Right renal pelvis (tissue), 4 donors: Measurements from ENCODE around the gene GALNT7. TPM values are rescaled to one million over a fixed set of nuclear protein-coding genes. Genes with fewer than 3 reads are reported as not detected.

Source experiments
- DNase-seq, 4 donors: peaks; one replicate each; pipeline ENCODE4 v3.0.0-alpha.2; 2013; ENCODE audit warnings: low read depth in 4 of 4, low spot score in 3 of 4, missing footprints in 1 of 4
- polyA plus RNA-seq, 4 donors: library from polyadenylated mRNA; unstranded; fragments of 120-200 nt; gene quantifications; one replicate each; pipeline ENCODE4 v1.2.1, GENCODE V29; 2013; ENCODE audit not compliant: insufficient read length in 4 of 4

The GALNT7 gene
- polyA plus RNA-seq, 4 donors, result 35.8 to 40.7 (median 37.2) TPM

DNA sequence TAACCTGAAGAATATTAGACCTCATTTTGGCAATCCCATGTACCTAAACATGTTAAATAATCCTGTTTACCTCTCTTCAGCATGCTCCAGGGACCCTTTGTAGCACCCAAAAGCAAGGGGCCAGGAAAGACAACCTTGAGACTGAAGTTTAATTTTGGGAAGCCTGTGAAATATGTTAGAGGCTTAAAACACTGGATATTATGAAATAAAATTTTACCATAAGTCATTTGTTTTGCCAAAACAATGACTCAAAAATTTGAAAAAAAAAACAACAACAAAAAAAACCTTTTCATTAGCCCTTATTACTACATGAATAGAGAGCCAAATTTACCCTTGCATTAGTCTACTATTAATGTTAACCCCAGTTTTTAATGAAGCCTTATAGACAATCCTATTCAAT is 115.9 kb downstream of the GALNT7 start:
- DNase-seq, result no peak

DNA sequence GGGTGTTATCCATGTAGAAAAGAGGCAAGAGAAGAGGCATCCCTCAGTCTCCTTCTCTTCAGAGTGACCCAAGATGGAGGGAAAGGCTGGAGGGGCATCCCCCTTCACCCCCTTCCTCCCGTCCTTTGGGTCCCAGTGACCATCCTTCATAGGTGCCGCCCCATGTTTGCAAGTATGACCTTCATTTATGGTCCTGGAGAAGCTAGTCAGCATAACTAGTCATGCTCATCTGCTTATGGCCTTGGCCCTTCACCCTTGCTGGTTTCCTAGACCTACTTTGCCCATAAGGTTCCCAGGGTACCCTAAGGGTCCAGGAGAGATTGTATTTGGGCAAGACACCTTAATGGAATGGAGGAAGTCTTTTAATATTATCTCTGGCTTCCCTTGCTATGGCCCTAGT is 118.9 kb downstream of the GALNT7 start:
- no peak for DNase-seq

DNA sequence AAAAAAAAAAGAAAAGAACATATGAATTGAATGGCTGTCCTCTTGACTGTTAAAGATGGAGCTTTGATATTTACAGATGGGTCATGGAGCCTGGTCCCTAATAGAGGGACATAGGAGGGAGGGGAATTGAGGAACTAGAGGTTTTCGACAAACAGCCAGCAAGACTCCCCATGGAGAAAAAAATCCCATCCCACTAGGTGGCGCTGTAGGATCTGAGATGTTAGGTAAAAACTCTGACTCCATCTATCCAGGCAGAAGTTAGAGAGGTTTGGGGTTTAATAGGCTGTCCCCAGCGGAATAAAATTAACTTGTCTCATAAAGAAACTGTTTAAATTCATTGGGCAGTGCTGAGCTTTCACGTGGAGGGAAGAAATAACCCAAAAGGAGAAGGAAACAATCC is 119.7 kb downstream of the GALNT7 start:
- no peak for DNase-seq

DNA sequence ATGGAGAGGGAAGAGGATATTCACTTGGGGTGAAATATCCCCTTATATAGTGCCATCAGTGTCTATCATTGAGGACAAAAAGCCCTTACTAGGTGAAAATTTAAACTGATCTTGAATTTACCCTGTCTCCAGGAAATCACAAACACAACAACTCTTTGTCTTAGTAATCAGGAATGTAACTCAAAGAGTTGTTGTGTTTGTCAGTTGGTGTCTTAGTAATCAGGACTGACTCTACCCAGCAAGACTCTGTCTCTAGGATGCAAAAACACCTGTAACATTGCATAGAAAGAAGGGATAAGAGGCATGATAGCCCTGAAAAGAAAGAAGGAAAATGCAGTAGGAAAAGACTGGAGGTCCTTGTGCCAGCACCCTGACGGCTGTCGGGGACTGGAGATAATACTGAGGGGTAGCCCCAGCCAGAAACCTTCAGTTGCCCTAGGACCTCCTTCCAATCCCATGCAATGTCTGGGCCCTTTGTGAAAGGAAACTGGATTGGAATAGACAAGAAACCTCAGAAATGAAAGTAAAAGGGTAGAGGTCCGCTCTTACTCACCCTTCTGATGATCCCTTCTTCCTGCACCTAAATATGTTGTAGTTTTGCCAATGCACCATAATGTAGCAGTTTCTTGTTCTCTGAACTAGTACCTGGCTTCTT is 120.2 kb downstream of the GALNT7 start:
- no peak for DNase-seq

DNA sequence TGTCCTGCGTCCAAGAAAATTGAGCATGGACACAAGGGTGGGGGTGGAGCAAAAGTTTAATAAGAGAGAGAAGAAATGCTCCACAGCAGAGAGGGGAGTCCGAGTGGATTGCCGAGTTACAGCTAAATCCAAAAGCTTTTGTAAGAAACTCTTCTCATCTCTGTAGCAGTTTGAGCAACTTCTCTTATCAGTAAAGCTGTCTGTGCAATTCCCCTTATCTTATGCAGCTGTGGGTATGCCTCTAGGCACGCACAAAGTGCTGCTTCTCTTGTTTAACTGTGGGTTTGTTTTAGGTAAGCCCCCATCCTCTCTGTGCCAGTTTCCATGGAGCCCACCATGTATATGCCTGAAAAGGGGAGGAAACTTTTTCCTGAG is 120.7 kb downstream of the GALNT7 start:
- no peak for DNase-seq

DNA sequence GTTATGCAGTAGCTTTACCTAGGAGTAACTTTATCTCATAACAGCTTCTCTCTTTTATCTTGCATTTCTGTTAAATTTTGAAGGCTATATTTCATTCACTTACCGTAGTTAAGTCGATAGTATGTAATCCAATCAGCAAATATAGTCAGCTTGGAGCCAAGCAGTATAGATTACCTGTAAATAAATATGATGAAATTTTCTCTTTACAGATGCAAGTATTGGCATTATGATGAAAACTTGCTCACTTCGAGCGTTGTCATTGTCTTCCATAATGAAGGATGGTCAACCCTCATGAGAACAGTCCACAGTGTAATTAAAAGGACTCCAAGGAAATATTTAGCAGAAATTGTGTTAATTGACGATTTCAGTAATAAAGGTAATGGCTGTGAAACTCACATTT is 123.3 kb downstream of the GALNT7 start:
- DNase-seq, result no peak

DNA sequence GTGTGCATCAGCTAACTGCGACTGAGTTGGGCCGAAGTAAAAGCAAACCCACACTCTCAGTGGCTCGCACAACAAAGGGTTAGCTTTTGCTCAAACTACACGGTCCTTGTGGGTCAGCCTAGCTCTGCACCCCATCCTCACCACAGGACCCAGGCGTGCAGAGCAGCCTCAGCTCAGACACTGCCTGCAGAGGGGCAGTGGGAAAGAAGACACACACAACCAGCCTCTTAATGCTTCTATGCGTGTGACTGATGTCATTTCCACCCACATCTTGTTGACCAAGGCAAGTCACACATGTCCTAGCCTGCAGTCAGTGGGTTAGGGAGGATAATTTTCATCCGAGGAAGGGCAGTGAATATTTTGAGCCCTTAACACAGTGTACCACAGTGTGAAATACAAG is 125.1 kb downstream of the GALNT7 start:
- DNase-seq, result no peak

DNA sequence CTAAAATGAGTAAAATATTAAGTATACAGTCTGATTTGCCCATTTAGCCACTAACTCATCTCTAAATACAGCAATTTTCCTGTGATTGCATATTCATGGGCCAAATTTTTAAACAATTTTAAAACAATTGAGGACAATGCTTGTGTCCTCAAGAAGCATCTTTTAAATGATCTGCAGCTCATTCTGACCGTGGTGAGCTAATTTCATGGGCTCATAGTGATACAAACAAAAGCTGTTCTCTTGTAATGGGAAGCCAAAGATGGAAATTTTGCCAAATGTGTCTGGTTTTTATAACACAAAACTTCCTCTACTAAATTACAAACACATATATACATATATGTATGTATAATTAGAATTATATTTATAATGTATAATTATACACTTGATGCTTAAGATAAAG is 125.8 kb downstream of the GALNT7 start:
- DNase-seq, result no peak

DNA sequence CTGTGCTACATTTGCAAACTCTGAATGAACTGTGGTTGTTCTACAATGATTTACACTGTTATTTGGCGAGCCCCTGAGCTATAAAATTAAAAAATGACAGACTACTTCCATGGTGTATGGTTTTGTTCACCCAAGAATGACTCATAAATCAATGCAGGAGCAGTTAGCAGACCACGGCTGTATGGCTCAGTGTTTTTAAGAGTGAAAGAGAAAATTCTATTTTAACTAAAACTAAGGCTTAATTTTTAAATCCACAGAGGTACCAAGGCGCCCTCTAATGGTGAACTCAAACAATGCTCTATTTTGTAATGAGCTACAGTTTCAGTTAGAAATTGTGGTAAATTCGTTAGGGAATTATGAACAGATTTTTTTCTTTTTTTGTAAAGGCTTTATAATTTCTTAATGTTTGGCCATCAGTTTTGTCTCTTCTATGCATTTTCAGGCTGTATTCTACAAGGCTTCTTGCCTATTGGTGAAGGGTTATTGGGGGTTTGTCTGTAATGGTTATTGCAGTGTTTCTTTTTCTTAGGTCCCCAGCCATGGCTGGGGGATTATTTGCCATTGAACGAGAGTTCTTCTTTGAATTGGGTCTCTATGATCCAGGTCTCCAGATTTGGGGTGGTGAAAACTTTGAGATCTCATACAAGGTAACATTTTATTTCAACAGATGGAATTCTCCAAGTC is 133.0 kb downstream of the GALNT7 start:
- DNase-seq, result peak; percentile 13 to 28 (median 20)

DNA sequence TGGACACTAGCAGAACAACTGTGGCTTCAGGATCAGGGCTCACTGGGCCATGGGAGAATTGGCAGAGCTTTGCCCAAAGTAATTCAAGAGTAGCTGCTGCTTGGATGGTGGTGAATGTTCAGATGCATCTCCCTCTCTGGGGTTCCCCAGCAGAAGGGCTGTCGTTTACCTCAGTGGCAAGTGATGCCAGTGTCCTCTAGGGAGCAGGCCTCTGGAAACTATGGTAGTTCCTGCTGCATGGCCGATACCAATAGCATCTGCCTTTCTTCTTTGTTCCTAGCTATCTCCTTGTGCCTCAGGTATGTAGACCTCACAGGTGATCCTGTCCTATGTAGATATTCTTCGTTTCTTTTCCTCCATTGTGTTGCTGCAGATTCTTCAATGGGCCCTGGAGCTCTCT is 139.2 kb downstream of the GALNT7 start:
- no peak for DNase-seq

DNA sequence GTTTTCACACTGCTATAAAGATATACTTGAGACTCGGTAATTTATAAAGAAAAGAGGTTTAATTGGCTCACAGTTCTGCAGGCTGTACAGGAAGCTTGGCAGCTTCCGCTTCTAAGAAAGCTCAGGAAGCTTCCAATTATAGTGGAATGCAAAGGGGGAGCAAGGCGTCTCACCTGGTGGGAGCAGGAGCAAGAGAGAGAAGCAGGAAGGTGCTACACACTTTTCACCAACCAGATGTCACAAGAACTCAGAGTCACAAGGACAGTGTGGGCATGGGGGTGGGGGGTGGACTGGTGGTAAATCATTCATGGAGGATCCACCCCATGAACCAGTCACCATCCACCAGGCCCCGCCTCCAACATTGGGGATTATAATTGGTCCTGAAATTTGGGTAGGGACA is 142.8 kb downstream of the GALNT7 start:
- DNase-seq, result no peak

DNA sequence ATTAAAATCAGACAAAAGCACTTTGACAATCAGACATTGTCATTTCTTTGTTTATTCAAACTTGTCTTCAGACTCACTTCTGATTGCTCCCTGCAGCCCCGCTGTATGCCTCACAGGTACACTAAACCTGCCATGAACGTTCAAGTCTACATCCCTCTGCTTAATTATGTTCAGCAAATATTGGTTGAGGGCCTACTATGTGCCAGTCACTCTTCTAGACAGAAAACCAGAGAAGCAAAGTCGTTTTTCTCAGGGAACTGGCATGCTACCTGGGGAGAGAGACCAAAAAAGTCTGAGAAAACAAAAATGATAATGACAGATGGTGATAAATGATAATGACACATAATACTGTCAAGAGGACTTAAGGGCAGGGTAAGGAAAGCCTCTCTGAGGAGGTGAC is 146.1 kb downstream of the GALNT7 start:
- no peak for DNase-seq

DNA sequence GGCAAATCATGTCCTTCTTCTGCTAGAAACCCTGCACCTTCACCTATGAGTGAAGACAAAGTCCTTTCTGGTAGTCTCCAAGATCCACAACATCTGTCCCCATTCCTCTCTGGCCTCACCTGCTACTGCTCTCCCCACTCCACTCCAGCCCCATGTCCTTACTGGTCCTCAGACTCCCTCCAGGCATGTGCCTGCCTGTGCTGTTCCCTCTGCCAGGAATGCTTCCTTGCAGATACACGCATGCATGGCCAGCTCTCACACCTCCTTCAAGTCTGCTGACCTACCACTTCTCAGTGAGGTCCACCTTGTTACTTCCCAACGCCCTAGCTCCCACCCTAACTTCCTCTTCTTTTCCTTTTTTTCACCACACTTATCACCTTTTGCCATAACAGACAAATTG is 147.4 kb downstream of the GALNT7 start:
- no peak for DNase-seq

DNA sequence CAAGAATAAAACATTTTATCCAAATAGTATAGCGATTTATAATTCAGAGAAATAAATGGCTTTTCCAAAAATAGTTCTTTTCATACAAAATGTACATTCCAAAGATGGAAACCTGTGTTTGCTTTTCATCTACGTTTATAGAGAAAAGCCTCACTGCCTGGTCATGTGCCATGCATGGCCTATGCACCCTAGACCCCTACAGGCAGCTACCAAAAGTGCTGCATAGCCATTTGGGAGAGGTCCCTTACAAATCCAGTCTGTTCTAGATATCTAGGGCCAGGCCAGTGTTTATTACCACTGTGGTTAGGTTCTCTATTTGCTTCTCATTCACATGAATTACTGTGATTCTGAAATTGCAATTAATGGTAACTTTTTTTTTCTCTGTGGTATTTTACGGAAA is 148.4 kb downstream of the GALNT7 start:
- no peak for DNase-seq

DNA sequence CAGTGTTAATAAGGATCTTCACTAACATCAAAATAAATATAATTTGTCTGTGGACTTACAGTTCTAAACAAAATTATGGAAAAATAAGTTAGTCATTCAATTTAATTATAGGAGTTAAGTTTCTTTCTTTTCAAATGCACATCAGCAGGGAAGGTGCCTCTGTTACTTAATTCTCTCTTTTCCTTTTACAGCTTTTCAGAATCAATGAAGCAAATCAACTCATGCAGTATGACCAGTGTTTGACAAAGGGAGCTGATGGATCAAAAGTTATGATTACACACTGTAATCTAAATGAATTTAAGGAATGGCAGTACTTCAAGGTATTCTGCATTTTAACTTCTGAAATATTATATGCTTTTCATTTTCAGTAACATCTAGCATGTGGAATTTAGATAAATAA is 149.6 kb downstream of the GALNT7 start:
- no peak for DNase-seq

DNA sequence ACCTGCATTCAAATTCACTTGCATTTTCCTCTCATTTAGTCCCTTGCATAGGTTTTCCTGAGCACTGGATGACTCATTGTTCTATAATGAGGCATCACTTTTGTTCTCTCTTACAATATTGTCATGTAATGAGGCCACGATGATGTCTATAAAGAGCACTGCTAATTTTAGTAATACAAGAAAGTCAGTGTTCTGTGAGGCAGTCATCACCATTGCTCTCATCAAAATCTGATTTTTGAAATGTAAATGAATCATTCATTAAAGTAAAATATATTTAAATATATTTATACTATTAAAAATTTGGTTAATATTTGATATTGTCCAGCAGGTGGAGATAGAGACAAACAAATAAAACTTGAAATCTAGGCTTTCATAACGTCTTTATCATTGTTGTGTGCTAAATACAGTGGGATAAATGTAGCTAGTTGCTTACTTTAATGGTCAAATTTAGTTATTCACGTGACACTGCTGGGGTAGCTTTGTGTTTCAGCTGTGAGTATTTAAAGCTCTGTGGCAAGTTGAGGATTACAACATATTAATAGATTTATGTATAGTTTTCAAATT is 150.1 kb downstream of the GALNT7 start:
- no peak for DNase-seq

DNA sequence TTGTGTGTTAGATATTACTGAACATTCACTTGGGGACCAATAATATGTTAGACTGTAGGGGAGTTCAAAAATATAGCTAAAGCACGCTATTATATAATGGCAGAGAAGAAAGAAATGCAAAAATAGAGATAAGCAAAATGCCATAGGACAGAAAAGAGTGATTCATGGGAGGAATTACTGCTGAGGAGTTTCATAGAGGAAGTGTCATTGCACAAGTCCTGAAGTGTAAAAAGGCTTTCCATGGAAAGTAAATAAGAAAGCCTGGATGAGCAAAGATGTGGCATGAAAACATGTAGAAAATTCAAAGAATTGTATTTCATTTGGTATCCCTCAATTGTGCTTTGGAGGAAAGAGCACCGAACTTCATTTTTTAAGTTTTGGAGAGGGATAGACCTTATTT is 151.1 kb downstream of the GALNT7 start:
- DNase-seq, result no peak

DNA sequence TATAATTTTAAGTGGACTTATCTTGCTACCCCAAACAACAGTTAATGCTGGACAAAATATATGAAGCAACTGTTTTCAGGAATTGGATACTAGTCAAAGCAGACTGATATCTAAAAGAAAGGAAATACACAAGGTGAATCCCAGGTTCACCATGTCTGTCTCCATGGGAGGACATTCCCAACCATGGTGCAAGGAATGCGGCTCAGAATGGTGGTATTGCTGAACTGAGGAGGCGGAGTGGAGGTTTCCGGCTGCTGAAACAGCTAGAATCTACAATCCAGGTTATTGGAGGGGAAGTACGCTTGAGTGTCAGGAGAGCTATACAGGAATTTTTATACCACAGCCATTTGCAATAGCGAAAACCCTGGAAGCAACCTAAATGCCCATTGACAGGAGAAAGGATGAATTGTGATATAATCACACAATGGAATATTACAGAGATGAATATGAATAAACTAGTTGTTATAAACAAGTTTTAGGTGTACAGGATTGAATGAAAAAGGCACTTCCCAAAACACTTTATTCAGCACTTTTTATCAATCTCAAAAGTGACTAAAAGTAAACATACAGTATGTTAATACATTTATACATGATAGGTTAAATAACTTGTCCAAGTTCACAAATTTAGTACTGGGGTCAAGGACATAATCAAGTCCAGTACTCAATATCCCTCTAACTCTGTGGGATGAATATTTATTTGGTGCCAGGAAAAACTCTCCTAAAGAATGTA is 156.6 kb downstream of the GALNT7 start:
- DNase-seq, result no peak

DNA sequence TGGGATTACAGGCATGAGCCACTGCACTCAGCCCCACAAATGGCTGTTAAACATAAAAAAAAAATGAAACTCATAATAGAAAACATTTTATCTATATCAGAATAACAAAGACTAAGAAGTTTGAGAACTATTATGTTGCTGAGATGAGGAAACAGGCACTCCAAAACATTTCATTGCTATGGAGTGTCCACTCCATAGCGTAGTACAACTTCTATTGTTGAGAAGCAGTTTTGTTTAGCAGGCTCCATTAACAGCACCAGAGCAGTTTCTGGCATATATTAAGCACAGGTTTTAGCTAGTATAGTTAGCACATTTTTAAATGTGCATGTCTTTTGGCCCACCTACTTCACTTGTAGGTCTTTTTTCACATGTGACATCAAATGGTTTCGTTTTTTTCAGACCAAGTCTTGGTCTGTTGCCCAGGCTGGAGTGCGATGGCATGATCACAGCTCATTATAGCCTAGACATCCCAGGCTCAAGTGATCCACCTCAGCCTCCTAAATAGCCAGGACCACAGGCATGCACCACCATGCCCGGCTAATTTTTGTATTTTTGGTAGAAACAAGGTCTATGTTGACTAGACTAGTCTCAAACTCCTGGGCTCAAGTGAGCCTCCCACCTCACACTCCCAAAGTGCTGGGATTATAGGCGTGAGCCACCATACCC is 159.8 kb downstream of the GALNT7 start:
- DNase-seq, result no peak

DNA sequence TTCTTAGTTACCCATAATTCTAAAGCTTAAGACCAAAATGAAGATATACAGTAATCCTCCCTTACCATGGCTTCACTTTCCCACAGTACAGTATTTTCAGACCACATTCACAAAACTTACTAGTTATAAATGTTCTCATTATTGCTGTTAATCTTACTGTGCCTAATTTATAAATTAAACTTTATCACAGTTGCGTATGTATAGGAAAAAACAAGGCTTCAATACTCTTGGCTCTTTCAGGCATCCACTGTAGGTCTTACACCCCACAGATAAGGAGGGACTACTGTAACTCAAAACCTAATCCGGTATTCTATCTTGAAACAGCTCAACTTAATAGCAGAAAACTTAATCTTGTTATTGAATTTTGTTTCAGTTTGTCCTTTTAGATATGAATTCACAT is 162.0 kb downstream of the GALNT7 start:
- DNase-seq, result no peak

DNA sequence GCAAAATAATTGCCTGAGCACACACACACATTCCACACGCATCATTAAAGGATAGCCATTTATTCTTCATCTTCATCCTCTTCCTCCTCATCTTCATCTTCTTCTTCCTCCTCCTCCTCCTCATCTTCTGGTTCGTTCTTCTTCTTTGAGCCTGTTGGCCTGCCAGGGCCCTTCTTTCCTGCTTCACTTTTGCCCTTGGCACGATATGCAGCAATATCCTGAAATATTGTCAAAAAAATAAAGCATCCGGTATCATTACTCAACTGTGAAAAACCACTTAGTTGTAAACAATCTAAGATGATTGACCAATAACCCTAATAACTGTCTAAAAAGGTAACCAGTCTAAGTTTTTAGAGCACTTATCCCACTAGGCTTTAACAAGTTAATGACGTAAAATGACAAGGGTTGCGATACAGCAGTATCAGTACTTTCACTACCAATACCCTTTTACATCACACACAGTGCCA is 163.4 kb downstream of the GALNT7 start:
- no peak for DNase-seq
